SK-N-SH (cell line): ENCODE data around the gene C10orf90. TPM values are rescaled to one million over a fixed set of nuclear protein-coding genes. Genes with fewer than 3 reads are reported as not detected.
A peak's percentile ranks its signal among the peaks of the same experiment; 100 is the strongest.

Experiments used
- CTCF ChIA-PET: fragments of 300-600, 350-600 bp; formaldehyde crosslinking; extraction: SDS; loops from one replicate; lab custom pipeline; 2021; lab: Yijun Ruan, JAX
- POLR2A ChIA-PET: fragments of 350-600 bp; sonication (Branson Sonifier 250); formaldehyde crosslinking; extraction: SDS; loops from one replicate; lab custom pipeline; 2020; ENCODE audit warnings: antibody characterized with exemption, inconsistent platforms; lab: Yijun Ruan, JAX
- DNase-seq: peaks from one replicate; pipeline ENCODE4 v3.0.0; 2012
- H2AFZ ChIP-seq: fragments of 200-600 bp; sonication (generic); 2 replicates; pipeline ENCODE4 v1.8.1; 2016; ENCODE audit warnings: antibody characterized with exemption, mild to moderate bottlenecking, low read depth
- H3F3A ChIP-seq: fragments of 200-600 bp; sonication (generic); replicated peaks from 2 replicates; pipeline ENCODE3; 2016; ENCODE audit warnings: antibody characterized with exemption, mild to moderate bottlenecking; ENCODE audit not compliant: insufficient read depth
- H3K27ac ChIP-seq, 2 experiments: fragments of 200-500 bp in 1 of 2; fragments of 200-600 bp in 1 of 2; sonication (Bioruptor generic) in 1 of 2; sonication (generic), shearing (Covaris generic) in 1 of 2; 2 replicates each; pipeline versions ENCODE4 v1.5.1 to v1.6.1; 2014 to 2016; ENCODE audit warnings: low read depth in 2 of 2, inconsistent platforms in 1 of 2, low read length in 1 of 2, mild to moderate bottlenecking in 1 of 2, mixed read lengths in 1 of 2
- H3K27me3 ChIP-seq: fragments of 200-600 bp; sonication (generic), shearing (Covaris generic); 2 replicates; pipeline ENCODE4 v1.6.1; 2016; ENCODE audit warnings: mixed run types; ENCODE audit not compliant: insufficient read depth
- H3K36me3 ChIP-seq, 2 experiments: fragments of 200-500 bp in 1 of 2; fragments of 200-600 bp in 1 of 2; sonication (Bioruptor generic) in 1 of 2; sonication (generic) in 1 of 2; replicated peaks in 1 of 2; 2 replicates each; pipeline versions ENCODE3 to v1.5.1; 2014 to 2016; ENCODE audit warnings: low read length in 1 of 2, mild to moderate bottlenecking in 1 of 2; ENCODE audit not compliant: insufficient read depth in 2 of 2, control insufficient read depth in 1 of 2
- H3K4me1 ChIP-seq, 2 experiments: fragments of 200-500 bp in 1 of 2; fragments of 200-600 bp in 1 of 2; sonication (Bioruptor generic) in 1 of 2; sonication (generic), shearing (Covaris generic) in 1 of 2; 2 replicates each; pipeline versions ENCODE4 v1.5.1 to v1.6.1; 2014 to 2016; ENCODE audit warnings: low read depth in 1 of 2, low read length in 1 of 2, mixed run types in 1 of 2; ENCODE audit not compliant: insufficient read depth in 2 of 2, control insufficient read depth in 1 of 2
- H3K4me2 ChIP-seq: fragments of 200-600 bp; sonication (generic), shearing (Covaris generic); 2 replicates; pipeline ENCODE4 v1.6.1; 2017; ENCODE audit warnings: mixed run types
- H3K4me3 ChIP-seq, 2 experiments: fragments of 200-500 bp in 1 of 2; fragments of 200-600 bp in 1 of 2; sonication (Bioruptor generic) in 1 of 2; sonication (generic), shearing (Covaris generic) in 1 of 2; 2 replicates each; pipeline versions ENCODE4 v1.5.1 to v1.8.1; 2014 to 2016; ENCODE audit warnings: low read depth in 2 of 2, inconsistent platforms in 1 of 2, low read length in 1 of 2, mild to moderate bottlenecking in 1 of 2, mixed read lengths in 1 of 2, moderate library complexity in 1 of 2
- H3K79me2 ChIP-seq: fragments of 200-600 bp; sonication (generic); 2 replicates; pipeline ENCODE4 v1.8.1; 2017; ENCODE audit warnings: mild to moderate bottlenecking; ENCODE audit not compliant: insufficient read depth
- H3K9ac ChIP-seq: fragments of 200-600 bp; sonication (generic); 2 replicates; pipeline ENCODE4 v1.6.1; 2017; ENCODE audit warnings: mixed run types
- H3K9me2 ChIP-seq: fragments of 200-600 bp; sonication (generic); 2 replicates; pipeline ENCODE4 v1.6.1; 2017; ENCODE audit warnings: mixed run types
- H3K9me3 ChIP-seq: fragments of 200-600 bp; sonication (generic); 2 replicates; pipeline ENCODE4 v1.6.1; 2017; ENCODE audit warnings: mixed run types, mild to moderate bottlenecking, moderate library complexity
- H4K20me1 ChIP-seq: fragments of 200-600 bp; sonication (generic); 2 replicates; pipeline ENCODE4 v1.6.1; 2017; ENCODE audit warnings: mild to moderate bottlenecking, mixed run types; ENCODE audit not compliant: insufficient read depth
- CHD2 ChIP-seq: fragments of 150-350 bp; IDR thresholded peaks from 2 replicates; pipeline ENCODE4 v1.6.1; 2018; ENCODE audit warnings: low read length; ENCODE audit not compliant: partially characterized antibody
- ELF1 ChIP-seq: IDR thresholded peaks from 2 replicates; pipeline ENCODE4 v1.4.0; 2012
- EP300 ChIP-seq, 2 experiments: IDR thresholded peaks; 2 replicates each; pipeline versions ENCODE4 v1.4.0 to v1.6.1; 2012; ENCODE audit warnings: borderline replicate concordance in 1 of 2, low read depth in 1 of 2, low read length in 1 of 2
- FOXJ3 ChIP-seq: sonication (generic); formaldehyde crosslinking; IDR thresholded peaks from 2 replicates; pipeline ENCODE4 v1.5.1; 2020; ENCODE audit warnings: mild to moderate bottlenecking, missing genetic modification reagents
- FOXM1 ChIP-seq: IDR thresholded peaks from 2 replicates; pipeline ENCODE4 v1.4.0; 2012; ENCODE audit warnings: low read depth, mild to moderate bottlenecking
- GABPA ChIP-seq: IDR thresholded peaks from 2 replicates; pipeline ENCODE4 v1.4.0; 2012; ENCODE audit warnings: low read depth, mild to moderate bottlenecking
- MEF2A ChIP-seq: IDR thresholded peaks from 2 replicates; pipeline ENCODE4 v1.4.0; 2012; ENCODE audit warnings: low read depth, borderline replicate concordance
- NRF1 ChIP-seq: IDR thresholded peaks from 2 replicates; pipeline ENCODE4 v1.6.1; 2012; ENCODE audit warnings: low read depth, mild to moderate bottlenecking, low read length
- RFX5 ChIP-seq: IDR thresholded peaks from 2 replicates; pipeline ENCODE4 v1.6.1; 2012; ENCODE audit warnings: mild to moderate bottlenecking, improper control_type of control experiment, low read length
- SIN3A ChIP-seq: IDR thresholded peaks from 2 replicates; pipeline ENCODE4 v1.6.1; 2012; ENCODE audit warnings: low read depth, mild to moderate bottlenecking, low read length, moderate library complexity, borderline replicate concordance
- SMC3 ChIP-seq: IDR thresholded peaks from 2 replicates; pipeline ENCODE4 v1.6.1; 2012; ENCODE audit warnings: low read depth, low read length, improper control_type of control experiment
- TEAD4 ChIP-seq: IDR thresholded peaks from 2 replicates; pipeline ENCODE4 v1.4.0; 2012; ENCODE audit warnings: mild to moderate bottlenecking, borderline replicate concordance; ENCODE audit not compliant: insufficient read depth
- YY1 ChIP-seq: IDR thresholded peaks from 2 replicates; pipeline ENCODE4 v1.4.0; 2012; ENCODE audit warnings: low read depth, mild to moderate bottlenecking
- WGBS: methylation state at CpG from one replicate; pipeline ENCODE4 v1.1.6; 2017; ENCODE audit warnings: low lambda C conversion rate; 5-methylcytosine and 5-hydroxymethylcytosine counted together
- polyA plus RNA-seq, 3 experiments: library from polyadenylated mRNA; depleted of rRNA; stranded (reverse); fragments of >200 nt; gene quantifications; 2 replicates each; pipeline ENCODE4 v1.2.3, GENCODE V29; 2012
- TF ChIP-seq, protein P1 (sequence below): IDR thresholded peaks from 2 replicates; pipeline ENCODE4 v1.6.1; 2012; ENCODE audit warnings: mild to moderate bottlenecking, low read depth, low read length, moderate library complexity
- TF ChIP-seq, protein P2 (sequence below): IDR thresholded peaks from 2 replicates; pipeline ENCODE4 v1.4.0; 2012; ENCODE audit warnings: low read depth

Gene C10orf90
- polyA plus RNA-seq, 1 of the 3 experiments (the other 2 are of a cell fraction): 0.21 TPM

DNA sequence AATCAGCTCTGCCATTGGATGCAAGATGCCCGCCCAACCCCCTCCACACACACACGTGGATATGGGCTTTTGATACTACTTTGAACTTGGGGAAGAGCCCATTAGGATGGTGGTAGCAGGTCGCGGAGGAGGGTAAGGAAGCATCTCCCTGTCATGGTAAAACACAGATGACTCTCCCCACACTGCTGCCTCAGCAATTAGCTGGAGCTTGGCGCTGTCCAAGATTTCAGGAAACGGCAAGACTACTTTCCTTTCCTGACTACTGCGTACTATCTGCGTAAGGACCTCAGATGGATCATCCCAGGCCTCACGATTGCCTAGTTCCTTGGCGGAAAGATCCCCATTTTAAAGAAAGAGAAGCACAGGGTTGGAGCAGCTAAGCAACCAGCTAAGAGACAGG is 134.3 kb downstream of the C10orf90 start:
- no peaks in the 10 kb centered on the region for H3K79me2 ChIP-seq
- no peaks in the 10 kb centered on the region for H3F3A ChIP-seq
- 91% methylated on average over 6 of the region's 10 CpGs for whole genome bisulfite sequencing
- H3K9me3 ChIP-seq: no peaks in the 10 kb centered on the region
- no peaks in the 10 kb centered on the region; a peak in 1 of 4 replicates for H3K4me1 ChIP-seq
- H3K9me2 ChIP-seq: no peaks in the 10 kb centered on the region
- no peak overlapping the region for H3K27ac ChIP-seq
- no peaks in the 10 kb centered on the region for H3K27me3 ChIP-seq
- no peaks in the 10 kb centered on the region for H4K20me1 ChIP-seq
- no peak overlapping the region for H3K9ac ChIP-seq
- ChIA-PET CTCF (interaction anchor here (1.0 to 1.7 kb wide), 2 partner anchors 32 to 602 kb away, joined by 3 to 4 read pairs; no protein-coding TSS in a partner anchor), POLR2A (no interaction called here)
- H3K4me2 ChIP-seq: no peak overlapping the region
- no peak for DNase-seq
- H2AFZ ChIP-seq: no peak overlapping the region
- H3K36me3 ChIP-seq: no peaks in the 10 kb centered on the region
- H3K4me3 ChIP-seq: no peak overlapping the region
- no peak for TF ChIP-seq SIN3A
- TF ChIP-seq, protein P1, sequence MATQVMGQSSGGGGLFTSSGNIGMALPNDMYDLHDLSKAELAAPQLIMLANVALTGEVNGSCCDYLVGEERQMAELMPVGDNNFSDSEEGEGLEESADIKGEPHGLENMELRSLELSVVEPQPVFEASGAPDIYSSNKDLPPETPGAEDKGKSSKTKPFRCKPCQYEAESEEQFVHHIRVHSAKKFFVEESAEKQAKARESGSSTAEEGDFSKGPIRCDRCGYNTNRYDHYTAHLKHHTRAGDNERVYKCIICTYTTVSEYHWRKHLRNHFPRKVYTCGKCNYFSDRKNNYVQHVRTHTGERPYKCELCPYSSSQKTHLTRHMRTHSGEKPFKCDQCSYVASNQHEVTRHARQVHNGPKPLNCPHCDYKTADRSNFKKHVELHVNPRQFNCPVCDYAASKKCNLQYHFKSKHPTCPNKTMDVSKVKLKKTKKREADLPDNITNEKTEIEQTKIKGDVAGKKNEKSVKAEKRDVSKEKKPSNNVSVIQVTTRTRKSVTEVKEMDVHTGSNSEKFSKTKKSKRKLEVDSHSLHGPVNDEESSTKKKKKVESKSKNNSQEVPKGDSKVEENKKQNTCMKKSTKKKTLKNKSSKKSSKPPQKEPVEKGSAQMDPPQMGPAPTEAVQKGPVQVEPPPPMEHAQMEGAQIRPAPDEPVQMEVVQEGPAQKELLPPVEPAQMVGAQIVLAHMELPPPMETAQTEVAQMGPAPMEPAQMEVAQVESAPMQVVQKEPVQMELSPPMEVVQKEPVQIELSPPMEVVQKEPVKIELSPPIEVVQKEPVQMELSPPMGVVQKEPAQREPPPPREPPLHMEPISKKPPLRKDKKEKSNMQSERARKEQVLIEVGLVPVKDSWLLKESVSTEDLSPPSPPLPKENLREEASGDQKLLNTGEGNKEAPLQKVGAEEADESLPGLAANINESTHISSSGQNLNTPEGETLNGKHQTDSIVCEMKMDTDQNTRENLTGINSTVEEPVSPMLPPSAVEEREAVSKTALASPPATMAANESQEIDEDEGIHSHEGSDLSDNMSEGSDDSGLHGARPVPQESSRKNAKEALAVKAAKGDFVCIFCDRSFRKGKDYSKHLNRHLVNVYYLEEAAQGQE: peak; percentile 90

DNA sequence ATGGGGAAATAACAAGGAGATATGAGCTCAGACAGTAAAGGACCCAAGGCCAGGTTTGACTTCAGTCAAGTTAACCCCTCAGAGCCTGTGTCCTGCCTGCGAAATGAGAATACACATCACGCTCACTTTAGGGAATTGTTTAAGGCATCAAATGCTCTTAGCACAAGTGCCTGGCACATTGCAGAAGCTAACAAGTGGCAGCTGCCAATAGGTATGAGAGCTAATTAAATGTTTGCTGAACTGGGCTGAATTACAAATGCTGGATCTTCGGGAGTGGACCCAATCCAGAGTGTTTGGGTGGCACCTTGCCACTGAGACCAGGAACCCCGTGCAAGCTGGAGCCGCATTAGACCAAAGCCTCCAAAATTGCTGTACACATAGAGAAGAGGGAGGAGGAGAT is 136.8 kb downstream of the C10orf90 start:
- H3K9ac ChIP-seq: no peak overlapping the region
- H3F3A ChIP-seq: no peaks in the 10 kb centered on the region
- ChIA-PET CTCF (no interaction called here), POLR2A (no interaction called here)
- no peaks in the 10 kb centered on the region for H3K27me3 ChIP-seq
- H3K9me3 ChIP-seq: no peaks in the 10 kb centered on the region
- H3K4me1 ChIP-seq: no peaks in the 10 kb centered on the region
- H3K9me2 ChIP-seq: no peaks in the 10 kb centered on the region
- 69% methylated on average over 5 of the region's 5 CpGs for WGBS
- H3K4me2 ChIP-seq: no peak overlapping the region
- no peaks in the 10 kb centered on the region for H3K36me3 ChIP-seq
- H4K20me1 ChIP-seq: no peaks in the 10 kb centered on the region
- no peaks in the 10 kb centered on the region for H3K79me2 ChIP-seq
- DNase-seq: no peak
- no peak overlapping the region for H3K4me3 ChIP-seq
- no peak overlapping the region for H2AFZ ChIP-seq
- no peak for TF ChIP-seq RFX5
- no peak for TF ChIP-seq MEF2A
- TF ChIP-seq EP300 (IDR thresholded peaks at IDR 0.05; ENCODE audit: borderline replicate concordance in 1 of 2, low read depth in 1 of 2, low read length in 1 of 2): no peak
- TF ChIP-seq TEAD4: no peak
- TF ChIP-seq SMC3: no peak
- TF ChIP-seq CHD2: no peak
- no peak for TF ChIP-seq ELF1
- no peak for TF ChIP-seq YY1
- TF ChIP-seq FOXJ3 (CRISPR knock-in tag): no peak
- TF ChIP-seq NRF1: no peak
- TF ChIP-seq FOXM1: no peak
- TF ChIP-seq, protein P2, sequence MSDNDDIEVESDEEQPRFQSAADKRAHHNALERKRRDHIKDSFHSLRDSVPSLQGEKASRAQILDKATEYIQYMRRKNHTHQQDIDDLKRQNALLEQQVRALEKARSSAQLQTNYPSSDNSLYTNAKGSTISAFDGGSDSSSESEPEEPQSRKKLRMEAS: no peak
- TF ChIP-seq GABPA: no peak
- TF ChIP-seq, protein P1: no peak
- no peak overlapping the region for H3K27ac ChIP-seq
